SW480 (cell line): ENCODE data around the gene ST6GAL2.

ENCODE experiments used
- DNase-seq: peaks from one replicate; pipeline ENCODE4 v3.0.0-alpha.2; 2016; ENCODE audit warnings: low spot score

The ST6GAL2 gene

DNA sequence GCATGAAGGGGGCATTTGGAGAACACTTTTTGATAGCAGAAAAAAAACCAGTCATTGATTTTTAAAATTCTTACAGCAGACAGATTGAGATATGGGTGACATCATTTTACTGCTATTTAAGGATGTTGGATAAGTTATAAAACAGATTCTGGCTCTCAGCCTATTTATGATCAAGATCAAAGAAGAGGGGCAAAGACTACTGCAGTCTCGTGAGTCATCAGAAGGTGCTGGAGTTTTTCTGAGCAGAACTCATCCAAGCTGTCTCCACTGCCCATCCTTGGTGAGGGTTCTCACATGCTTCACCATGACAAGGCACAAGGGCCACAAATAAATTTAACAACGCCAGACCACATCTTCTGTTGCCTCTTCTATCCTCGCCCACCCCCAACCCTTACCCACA lies 58.8 kb downstream of the ST6GAL2 start:
- peak; percentile 25 for DNase-seq

DNA sequence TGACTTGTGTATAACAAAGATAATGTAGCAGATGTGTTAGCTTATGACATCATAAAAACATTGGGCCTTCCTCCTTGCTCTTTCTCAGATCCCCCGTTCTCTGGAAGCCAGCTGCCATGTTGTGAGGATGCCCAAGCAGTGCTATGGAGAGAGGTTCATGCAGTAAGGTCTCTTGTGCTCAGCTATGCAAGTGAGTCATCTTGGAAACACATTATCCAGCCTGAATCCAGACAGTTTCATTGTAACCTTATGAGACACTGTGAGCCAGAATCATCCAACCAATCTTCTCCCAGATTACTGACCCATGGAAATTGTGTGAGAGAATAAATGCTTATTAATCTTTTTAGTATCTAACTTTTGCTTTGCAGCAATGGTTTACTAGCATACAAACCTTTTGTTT lies 60.8 kb downstream of the ST6GAL2 start:
- no peak for DNase-seq

DNA sequence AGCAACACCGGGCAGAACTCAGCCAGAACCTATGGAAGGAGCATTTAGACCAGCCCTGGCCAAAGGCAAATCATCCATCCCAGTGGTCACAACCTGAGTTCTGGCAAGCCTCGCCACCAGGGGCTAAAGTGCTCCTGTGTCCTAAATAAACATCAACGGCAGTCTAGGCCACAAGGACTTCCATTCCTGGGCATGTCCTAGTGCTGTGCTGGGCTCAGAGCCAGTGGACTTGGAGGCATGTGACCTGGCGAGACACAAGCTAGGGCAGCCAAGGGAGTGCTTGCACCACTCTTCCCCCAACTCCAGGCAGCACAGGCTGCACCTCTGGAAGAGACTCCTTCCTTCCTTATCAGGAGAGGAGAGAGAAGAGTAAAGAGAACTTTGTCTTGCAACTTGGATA lies 69.0 kb downstream of the ST6GAL2 start:
- DNase-seq, result no peak

DNA sequence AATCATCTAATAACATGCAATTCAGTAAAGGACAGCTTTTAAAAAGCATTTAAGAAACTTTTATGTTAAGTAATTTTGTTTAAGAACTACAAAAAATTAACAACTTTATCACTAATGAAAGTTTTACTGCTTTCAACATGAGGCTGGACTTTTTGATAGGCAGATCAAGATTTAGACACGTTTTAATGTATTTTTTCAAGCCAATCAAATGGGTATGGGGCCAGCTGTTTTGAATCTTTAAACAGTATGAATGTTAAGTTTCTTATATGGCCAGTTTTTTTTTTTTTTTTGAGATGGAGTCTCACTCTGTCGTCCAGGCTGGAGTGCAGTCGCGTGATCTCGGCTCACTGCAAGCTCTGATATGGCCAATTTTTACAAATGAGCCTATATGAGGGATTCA lies 73.1 kb downstream of the ST6GAL2 start:
- no peak for DNase-seq

DNA sequence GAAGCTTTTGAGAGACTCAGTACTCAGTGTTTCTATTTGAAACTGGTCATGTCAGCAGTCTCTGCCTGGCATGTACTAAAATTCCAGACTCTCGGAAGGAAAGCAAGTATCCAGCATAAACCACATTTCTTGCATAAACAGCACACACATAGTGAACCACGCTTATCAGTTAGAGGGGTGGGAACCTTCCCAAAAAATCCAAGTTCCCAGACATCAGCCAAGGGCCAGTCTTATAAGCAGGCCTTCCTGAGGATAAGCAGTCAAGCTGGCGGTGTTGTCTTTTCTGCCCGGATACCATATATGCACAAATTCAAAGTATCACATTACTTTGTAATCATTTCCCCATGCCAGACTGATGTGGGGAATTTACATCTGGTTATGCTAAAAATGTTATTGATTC lies 73.6 kb downstream of the ST6GAL2 start:
- no peak for DNase-seq

DNA sequence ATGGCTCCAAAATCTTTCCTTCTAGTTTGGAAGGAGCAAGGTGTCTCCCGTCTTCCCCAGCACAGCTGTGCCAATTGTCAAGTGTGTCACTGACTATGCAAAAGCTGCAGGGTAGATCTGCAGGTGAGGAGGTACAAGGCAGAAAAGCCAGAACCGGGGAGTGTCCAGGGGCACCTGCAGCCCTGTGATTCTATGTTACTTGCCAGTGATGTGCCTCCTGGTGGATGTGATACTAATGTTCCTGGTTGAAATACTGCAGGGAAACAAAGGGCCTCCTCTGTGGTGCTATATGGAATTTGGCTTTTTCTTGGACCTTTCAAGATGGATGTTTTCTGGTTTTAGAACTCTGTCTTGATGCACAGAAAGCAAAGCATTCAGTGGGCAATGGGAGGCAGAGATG lies 80.3 kb downstream of the ST6GAL2 start:
- no peak for DNase-seq

DNA sequence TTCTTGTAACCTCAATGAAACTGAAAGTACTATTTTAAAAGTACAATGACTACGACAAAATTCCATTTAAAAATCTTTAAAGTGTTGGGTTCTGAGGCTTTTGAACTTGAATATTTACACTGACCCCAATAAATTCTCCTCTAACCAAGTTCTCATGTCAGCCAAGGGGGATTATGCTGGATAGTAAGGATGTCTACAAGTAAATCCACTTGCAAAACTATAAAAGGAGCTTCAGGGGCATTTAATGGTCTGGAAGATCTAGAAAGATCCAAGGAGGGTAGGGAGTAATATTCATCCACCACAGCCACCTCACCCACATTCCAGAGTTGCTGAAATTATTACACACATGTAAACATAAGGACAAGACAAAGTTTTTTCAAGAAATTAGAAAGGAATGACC lies 81.8 kb downstream of the ST6GAL2 start:
- no peak for DNase-seq

DNA sequence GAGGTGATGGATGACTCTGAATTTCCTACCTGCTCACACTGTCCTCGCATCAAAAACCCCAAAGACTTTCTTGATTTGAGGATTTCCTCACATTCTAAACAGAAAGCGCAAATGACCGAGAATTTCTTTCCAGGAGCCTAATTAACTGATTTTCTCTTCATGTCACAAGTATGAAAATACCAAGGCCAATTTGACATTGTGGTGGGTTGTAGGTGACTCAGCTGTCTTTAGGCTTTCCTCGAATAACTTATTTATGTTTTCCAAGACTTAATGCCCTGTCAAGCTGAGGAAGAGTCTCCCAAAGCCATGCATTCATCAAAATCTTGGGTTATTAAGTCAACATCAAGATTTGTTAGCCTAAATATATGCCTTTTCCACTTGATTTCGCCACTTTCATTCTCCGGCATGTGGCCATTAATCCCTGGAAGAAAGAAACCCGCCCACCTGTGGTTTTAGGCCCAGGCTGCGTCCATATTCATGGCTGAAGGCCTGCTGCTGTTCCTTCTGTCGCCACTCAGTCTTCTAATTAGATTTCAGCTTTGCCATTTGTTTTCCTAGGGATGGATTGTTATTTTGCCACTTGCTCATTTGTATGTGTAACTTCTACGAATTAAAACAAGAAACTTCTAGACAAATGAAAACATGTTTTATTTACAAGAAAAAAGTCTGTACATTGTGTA lies 84.9 kb downstream of the ST6GAL2 start:
- DNase-seq, result no peak

DNA sequence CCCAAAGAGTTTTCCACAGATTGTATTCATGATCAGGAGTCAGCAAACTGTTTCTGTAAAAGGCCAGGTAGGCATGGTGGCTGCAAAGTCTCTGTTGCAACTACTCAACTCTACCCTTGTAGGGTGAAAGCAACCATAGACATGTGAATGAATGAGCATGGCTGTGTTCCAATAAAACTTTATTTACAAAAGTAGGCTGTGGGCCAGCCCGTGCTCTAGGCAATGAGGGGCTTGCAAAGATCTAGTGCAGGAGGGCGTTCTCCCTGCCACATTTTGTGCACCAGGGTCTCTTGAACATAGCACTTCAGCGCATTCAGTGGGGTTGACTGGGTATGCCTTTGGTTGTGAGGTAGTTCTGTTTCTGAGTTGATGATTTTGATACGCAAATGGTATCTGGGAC lies 85.8 kb downstream of the ST6GAL2 start:
- DNase-seq, result no peak

DNA sequence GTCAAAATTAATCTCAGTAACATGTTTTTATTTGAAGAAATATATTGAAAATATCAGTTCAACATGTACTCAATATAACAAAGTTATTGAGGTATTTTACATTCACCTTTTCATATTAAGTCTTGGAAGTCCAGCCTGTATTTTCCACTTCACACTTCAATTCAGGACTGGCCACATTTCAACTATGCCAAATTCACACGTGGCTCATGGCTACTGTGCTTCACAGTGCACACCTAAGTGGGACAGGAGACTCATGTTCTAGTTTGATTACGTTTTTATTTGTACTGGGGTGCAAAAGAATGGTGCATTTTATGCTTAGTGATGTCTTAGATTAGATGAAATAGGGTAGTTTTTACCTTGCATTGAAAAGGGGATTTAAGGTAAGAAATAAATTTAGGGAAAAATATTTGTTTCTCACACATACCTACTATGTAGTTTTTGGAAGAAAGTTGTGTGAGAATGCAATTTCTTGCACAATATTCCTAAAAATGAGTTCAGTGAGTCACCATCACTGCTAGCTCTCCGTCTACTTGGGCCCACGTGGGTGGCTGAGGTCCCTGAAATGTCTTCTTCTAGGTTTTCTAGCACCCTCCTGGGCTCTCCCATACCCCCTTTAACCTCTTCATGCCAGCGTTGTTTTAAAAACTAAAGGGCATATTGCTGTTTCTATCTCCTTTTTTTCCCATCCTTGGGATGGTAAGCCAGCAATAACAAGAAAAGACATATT lies 87.0 kb downstream of the ST6GAL2 start:
- no peak for DNase-seq

DNA sequence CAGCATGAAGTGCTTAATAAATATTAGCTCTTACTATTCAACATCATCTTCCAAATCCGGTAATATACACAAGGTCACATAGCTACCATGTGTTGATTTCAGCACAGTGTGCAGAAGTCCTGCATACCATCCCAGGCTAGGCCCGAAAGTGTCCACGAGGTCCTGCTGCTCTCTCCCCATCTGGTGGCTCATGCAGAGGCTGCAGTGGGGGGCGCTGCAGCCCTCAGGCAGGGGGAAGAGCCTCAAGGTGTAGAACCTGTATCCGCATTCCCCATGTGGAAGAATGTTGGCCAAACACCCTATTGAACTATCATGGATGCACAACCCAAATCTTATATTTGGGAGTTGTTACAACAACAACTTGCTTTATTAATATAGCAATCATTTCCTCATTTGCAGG lies 88.5 kb downstream of the ST6GAL2 start:
- DNase-seq, result no peak

DNA sequence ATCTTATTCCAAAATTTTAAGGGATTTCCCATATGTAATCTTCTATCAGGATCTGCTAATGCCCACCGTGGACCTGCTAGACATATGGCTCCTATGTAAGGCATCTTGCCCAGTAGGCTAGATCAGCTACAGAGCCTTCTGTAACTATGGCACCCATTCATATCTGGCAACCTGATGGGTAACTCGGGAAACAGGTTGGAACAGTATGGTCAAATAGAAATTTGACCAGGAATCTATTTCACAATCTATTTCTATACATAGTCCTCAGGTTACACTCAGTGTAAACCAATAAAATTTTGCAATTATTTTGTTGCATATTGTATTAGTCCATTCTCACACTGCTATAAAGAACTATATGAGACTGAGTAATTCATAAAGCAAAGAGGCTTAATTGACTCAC lies 93.3 kb downstream of the ST6GAL2 start:
- DNase-seq, result no peak

DNA sequence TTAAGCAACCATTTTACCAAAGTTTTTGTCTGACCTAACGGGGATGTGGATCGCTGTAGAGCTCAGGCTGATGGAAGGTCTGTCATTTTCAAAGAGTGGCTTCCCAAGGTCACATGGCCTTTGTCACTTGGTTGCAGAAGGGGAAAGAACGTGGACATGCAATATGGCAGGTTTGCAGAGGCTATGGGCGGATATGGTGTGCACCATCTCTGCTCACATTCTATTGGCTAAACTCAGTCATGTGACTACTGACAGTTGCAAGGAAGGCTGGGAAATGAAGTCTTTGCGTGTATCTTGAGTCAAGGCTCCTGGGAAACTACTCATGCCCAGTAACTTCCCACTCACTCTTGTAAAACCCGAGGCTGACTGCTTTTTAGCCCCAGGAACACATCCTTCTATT lies 96.8 kb downstream of the ST6GAL2 start:
- peak; percentile 31 for DNase-seq

DNA sequence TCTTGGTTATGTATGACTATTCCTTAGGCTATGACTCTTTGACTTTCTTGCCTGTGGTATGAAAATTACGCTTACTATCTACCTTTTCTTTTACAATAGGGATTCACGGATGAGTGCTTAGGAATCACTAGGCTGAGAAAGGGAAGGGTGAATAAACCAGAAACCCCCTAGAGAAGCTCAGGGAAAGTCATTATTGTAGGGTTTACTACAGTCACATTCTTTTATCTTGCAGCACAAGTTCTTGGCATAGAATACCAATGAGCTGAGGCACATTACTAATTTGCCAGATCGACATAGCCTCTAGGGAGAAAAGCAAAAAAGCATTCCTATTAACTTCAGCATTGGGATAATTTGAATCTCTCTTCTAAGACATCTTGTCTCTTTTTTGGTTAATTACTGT lies 103.3 kb downstream of the ST6GAL2 start:
- DNase-seq, result no peak

DNA sequence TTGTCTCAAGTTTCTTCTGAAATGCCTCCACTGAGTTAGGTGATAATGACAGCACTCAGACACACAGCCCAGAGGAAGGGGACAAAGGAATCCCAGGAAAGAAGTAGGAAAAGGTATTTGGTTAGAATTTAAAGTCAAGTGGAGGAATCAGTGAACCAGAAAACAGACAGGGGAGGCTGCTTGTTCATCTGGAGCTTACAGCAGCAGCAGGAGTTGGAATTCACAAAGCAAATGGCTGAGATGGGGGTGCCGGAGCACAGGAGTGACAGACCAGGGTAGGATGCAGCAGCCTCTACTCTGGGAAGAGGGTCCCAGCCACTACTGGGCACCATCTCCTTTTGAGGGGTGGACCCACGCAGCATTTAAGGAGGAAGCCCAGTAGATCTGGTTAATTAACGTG lies 104.8 kb downstream of the ST6GAL2 start:
- no peak for DNase-seq

DNA sequence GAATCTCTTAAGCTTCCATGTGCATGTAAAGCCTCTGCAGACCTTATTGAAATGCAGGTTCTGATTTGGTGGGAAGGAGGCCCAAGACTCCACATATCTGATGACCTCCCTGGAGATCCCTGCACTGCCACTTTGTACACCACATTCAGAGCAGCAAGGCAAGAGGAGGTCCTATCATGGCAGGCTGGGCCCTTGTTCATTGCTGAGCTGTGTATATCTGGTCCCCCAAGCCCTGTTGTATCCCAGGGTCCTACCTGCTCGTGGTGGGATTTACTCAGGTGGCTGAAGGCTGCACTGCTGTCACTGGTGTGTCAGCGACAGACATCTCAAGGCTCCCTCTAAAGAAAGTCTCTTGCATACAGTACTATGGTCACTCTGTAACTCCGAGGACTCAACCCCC lies 114.2 kb downstream of the ST6GAL2 start:
- no peak for DNase-seq

DNA sequence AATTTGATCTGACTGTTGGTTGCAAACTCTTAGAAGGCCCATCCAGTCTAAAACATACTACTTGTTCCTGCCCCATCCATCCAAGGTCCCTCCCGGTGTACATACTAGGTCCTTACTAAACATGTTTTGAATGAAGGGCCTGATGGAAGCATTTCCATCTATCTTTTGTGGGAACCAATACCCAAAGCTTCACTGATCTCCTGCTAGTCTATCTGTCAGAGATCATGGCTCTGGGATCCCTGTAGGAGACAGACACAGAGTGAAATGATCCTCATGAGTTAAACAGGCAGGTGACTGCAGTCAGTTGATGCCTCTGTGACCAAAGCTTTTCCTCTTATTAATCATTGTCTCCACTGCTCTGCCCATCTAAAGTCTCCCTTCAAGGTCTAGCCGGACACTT lies 115.0 kb downstream of the ST6GAL2 start:
- DNase-seq, result no peak

DNA sequence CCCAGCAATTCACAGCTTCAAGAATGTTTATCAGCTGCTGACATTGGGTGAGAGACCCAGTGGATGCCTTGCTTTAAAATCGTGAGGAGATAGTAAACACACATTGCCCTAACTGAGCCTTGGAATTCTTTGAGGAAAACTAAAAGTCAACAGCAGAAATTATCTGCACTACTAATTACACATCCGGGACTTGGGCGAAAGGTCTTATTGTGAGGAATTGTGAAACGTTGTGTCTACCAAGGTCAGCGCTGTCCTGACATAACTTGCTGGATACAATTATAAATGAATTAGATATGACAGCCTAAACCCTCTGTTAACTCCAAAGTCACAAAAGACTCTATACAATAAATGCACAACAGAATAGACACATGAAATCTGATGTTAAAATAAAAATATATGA lies 121.4 kb downstream of the ST6GAL2 start:
- DNase-seq, result no peak

DNA sequence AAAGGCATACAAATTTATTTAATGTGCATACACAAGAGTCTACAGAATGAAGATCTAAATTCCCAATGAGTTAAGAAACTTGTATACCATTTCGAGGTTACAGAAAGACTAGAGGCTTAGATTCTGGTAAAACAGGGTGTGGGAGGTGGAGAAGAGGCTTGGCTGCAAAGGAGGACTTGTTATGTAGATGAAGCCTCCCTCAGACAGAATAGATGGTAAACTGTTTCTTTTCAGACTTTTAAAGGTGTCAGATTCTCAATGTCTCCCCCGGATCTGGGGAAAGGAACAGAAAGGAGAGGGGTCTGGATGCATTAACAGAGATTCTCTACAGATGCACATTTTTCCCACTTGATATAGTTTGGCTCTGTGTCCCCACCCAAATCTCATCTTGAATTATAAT lies 126.0 kb downstream of the ST6GAL2 start:
- no peak for DNase-seq

DNA sequence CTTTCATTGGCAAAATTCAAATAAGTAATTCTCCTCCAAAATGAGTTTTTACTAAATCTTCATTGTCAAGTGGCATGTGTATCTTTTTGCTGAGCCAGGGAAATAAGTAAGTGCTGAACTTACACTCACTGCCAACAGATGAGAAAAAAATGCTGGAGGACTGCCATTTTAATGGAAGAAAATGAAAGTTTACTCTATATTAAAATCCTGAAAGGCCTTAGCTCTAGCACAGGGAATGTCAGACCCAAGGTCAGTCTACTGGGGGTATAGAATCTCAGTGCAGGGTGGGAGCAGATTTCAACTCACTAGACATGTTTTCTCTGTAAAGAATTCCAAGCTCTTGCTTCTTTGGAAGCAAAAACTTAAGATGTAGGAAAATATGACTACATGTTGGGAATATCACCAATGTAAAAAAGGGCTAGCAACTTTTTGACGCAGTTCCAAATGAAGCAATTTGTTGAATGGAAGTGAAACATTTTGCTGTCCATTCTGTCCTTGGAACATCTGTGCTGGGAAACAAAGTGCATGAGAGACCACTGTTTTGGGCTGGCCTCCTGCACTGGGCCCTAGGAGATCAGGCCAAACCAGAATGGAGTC lies 127.0 kb downstream of the ST6GAL2 start:
- DNase-seq, result no peak
